ENCODE measurements around the gene NCKAP5L.
A peak's percentile ranks its signal among the peaks of the same experiment; 100 is the strongest.

The NCKAP5L gene

GRCh38 chr12:49824416-49824815 is 3.8 kb downstream of the NCKAP5L start:
- DNase-seq (ENCODE audit: low spot score): no peak

DNA sequence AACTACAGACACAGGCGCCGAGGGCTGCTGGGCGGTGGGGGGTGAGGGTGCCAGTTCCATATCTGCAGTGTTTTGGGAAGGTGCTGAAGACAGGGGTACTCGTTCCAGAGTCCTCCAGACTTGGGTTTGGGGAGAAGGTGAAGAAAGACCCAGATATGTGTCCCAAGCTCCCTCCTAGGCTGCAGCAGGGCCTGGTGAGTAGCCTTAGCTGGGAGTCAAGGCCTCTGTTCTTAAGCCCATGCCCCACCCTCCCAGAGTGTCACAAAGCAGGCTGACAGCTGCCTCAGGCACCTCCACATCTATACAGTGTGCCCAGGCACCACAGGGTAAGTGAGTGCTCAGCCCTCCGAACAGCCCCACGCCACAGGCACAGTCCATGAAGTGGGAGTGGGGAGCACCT is 4.3 kb downstream of the NCKAP5L start:
- DNase-seq (ENCODE audit: low spot score): no peak

GRCh38 chr12:49823350-49823749 is 4.9 kb downstream of the NCKAP5L start:
- no peak for DNase-seq (ENCODE audit: low spot score)

GRCh38 chr12:49821373-49822287 is 6.6 kb downstream of the NCKAP5L start:
- no peak for DNase-seq (ENCODE audit: low spot score)

DNA sequence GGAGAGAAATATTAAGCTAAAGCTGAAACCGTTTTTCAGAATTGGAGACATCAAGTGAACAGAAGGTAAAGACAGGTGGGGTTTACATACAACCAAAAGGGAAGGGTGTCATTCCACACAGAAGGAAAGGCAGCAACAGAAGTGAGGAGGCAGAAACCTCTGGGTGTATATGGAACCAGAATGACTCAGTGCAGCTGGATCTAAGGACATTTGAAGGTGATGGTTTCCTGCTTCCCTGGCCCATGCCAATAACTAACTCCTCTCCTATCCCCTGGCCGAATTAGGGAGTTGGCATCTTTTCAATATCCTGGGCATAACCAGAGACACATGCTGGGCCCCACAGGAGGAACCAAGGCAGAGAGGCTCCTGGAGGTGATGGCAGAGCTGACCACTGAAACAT is 8.4 kb downstream of the NCKAP5L start:
- DNase-seq (ENCODE audit: low spot score): no peak

DNA sequence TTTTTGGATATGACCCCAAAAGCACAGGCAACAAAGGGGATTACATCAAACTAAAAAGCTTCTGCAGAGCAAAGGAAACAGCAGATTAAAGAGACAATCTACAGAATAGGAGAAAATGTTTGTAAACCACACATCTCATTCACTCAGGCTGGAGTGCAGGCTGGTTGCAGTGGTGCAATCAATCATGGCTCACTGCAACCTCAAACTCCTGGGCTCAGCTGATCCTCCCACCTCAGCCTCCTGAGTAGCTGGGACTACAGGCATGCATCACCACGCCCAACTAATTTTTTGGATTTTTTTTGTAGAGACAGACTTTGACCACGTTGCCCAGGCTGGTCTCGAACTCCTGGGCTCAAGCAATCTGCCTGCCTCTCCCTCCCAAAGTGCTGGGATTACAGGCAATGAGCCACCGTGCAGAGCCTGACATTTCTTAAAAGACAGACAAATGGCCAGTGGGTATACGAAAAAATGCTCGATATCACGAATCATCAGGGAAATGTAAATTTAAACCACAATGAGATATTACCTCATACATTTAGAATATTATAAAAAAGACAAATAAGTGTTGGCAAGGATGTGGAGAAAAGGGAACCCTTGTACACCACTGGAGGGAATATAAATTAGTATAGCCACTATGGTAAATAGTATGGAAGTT is 9.8 kb downstream of the NCKAP5L start:
- no peak for DNase-seq (ENCODE audit: low spot score)

DNA sequence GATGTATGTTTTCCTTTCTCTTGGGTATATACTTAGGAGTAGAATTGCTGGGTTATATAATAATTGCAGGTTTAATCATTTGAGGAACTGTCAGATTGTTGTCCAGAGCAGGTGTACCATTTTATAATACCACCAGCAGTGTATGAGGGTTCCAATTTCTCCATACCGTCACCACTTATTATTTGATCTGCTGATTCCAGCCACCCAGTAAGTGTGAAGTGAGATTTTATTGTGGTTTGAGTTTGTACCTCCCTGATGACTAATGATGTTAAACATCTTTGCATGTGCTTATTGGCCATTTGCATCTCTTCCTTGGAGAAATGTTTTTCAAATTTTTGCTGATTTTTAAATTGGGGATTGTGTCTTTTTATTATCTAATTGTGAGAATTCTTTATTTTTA is 15.1 kb downstream of the NCKAP5L start:
- no peak for DNase-seq (ENCODE audit: low spot score)

DNA sequence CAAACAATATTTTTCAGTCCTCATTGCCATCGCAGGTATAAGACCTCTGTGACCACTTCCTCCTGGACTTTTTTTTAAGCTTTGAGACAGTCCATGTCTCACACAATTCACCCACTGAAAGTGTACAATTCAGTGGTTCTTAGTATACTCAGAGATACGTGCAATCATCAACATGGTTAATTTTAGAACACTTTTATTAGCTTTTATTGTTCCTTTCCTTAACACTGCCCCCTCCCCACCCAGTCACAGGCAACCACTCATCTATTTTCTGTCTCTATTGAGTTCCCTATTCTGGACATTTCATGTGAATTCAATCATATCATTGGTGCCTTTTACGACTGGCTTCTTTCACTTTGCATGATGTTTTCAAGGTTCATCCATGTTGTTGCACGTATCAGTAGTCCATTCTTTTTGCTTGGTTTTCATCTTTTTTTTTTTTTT is 16.2 kb downstream of the NCKAP5L start:
- no peak for DNase-seq (ENCODE audit: low spot score)

DNA sequence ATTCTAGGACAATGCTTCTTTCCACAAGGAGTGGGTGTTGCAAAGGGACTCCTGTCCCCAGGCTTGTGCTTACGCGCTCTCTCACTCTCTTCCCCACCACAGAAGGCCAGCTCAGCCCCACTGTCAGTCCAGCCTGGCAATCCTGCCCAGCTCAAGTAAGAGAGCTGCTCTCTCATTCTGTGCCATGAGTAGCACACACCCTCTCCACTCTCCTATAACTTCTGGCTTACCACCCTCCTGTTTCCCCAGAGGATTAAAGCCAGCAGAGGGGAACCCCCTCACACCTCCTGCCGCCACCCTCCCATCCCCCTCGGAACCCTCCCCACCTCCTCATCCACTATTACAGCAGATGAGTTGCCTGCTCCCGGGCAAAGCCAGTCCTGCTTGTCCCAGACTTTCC is 17.1 kb downstream of the NCKAP5L start:
- peak; percentile 2 for DNase-seq (ENCODE audit: low spot score)

DNA sequence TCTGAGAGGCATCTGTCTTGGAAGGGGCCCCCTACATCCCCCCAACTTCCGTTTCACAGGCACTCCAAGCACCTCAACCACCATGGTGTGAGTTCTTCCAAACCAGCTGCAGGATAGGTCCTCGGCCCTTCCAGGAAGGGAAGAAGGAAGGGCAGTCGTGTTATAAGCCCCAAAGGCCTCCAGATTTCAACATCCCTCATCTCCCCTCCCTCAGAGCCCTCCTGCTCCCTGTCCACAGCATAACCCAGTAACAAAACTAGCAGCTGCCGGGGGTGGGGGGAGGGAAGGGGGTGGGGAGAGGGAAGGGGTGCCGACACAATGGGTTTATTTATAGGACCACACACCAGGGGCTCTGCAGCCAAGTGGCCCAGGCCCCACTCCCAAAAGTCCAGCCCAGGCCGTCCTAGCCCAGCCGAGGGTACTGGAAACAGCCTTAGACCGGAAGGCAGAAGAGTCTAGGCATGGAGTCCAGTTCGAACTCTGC is 18.3 kb downstream of the NCKAP5L start:
- no peak for DNase-seq (ENCODE audit: low spot score)

DNA sequence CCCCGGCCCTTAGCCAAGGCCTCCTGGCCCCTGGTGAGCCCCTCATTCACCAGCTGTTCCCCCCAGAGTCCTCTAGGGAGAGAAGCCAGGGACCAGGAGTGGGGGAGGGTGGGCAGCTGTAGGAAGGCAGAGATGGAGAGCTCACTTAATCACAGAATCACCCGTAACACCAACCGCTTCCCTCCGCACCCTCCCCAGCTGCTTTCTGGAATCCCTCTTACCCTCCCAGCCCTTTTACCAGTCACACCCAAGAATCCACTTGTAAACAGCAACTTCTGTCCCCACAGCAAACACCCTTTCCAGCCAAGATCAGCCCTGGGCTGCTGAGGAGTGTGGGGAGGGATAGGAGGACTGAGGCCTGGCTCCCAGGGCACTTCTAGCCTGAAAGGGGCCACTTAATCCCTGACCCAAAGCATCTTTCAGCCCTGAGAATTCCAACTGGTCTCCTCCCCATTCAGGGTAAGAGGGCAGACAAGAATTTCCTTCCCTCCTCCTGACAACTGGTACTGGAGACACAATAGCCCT is 18.8 kb downstream of the NCKAP5L start:
- peak; percentile 48 for DNase-seq (ENCODE audit: low spot score)

- no peak for DNase-seq (ENCODE audit: low spot score)
Observed at GRCh38 chr12:49808686-49809380, 19.4 kb downstream of the NCKAP5L start.

- DNase-seq (ENCODE audit: low spot score): no peak
Observed at GRCh38 chr12:49807991-49808580, 20.1 kb downstream of the NCKAP5L start.

DNA sequence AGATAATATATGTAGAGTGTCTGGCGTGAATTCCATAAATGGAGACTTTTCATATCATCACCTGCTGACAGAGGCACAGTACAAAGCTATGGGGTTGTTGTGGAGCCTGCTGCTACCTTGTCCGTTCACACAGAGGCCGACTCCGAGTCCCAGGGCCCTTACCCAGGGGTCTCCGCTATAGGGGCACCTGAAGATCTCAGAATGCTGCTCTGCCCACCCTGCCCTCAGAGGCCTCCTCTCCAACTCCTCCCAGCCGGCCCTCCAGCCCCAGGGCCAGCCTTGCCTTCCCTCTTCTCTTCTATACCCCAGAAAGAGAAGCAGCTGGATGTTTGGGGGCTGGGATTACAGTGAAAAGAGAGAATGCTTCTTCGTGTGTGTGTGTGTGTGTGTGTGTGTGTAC is 21.3 kb downstream of the NCKAP5L start:
- no peak for DNase-seq (ENCODE audit: low spot score)

DNA sequence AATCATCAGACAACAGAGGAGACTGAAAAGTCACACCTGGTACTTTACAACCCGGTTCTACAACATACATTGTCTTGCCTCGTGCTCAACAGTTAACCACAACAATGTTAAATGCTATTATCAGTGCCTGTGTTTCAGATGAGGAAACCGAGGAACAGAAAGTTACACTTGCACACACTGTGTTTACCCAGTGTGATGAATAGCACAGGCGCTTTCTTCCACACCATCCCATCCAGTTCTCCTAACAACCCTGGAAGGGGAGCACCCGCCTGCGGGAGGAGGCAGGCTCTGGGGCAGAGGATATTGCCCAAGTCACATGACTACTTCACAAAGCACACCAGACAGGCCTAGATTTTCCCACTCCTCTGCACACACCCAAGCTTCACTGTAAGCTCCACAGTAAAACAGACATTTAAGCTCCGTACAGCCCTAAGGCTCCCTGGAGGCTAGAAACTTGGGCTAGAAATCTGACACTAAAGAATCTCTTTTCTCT is 21.8 kb downstream of the NCKAP5L start:
- DNase-seq (ENCODE audit: low spot score): no peak

GRCh38 chr12:49805409-49805808 is 22.8 kb downstream of the NCKAP5L start:
- no peak for DNase-seq (ENCODE audit: low spot score)

DNA sequence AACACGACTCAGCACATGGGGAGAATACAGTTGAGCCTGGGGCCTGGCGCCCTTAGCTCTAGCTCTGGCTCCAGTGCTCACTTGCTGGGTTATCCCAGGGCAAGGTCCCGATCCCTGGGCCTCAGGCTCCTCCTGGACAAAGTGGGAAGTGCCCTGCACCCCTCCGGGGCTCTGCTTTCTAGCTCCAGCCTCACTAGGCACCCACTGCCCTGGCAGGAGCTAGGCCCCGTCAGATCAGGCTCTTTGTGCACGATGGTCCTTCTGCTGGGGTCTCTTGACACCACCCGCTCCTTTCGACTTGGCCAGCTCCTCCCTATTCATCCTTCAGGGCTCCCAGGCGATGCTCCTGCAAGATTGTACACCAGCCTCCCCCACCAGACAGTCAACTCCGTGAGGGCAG is 23.4 kb downstream of the NCKAP5L start:
- DNase-seq (ENCODE audit: low spot score): no peak

GRCh38 chr12:49803693-49804450 is 24.3 kb downstream of the NCKAP5L start:
- no peak for DNase-seq (ENCODE audit: low spot score)

GRCh38 chr12:49801141-49802063 is 26.8 kb downstream of the NCKAP5L start:
- no peak for DNase-seq (ENCODE audit: low spot score)

Data from GM03348 (cell line).